Measurements from ENCODE around the gene ANAPC4. TPM values are rescaled to one million over a fixed set of nuclear protein-coding genes. Genes with fewer than 3 reads are reported as not detected.

Gene ANAPC4
- total RNA-seq, 4 donors from 2014 or later: 17.2 to 25.3 (median 19.0) TPM

DNA sequence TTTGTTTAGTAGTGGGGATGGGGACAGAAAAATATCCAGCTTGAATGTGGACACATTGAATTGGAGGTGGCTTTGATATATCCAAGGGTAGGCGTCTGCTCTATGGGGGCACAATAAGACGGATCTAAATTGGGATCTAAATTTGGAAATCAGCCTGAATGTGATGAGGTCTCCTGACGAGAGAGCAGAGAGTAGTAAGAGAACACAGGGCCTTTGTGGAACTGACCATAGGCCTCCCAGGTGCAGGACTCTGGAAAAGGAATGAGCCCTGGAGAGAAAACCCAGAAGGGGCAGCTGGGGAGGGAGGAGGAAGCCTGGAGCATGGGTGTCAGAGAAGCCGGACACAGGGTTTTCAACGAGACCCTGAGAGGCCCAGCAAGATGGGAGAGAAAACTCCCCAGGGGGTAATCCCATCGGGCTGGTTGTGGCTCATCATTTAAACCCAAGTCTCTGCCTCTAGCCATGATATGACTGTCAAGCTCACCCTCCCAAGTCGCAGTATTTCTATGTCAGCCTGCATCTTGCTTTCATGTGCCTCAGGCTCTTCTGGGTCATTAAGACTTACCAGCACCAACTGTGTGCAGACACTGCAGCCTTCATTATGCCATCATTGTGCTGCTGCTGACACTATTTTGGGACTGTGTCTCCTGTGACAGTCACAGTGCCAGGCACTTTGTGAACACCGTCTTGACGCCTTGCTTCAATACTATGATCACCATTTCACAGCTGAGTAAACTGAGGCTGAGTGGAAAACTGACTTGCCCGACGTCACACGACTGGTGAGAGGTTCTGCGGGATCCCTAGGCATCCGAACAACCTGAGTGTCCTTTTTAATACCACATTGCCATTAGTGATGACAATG, 57.1 kb downstream of the ANAPC4 start:
- TF ChIP-seq POLR2AphosphoS5 (IDR thresholded peaks at IDR 0.05) (no peak), POLR2A (IDR thresholded peaks at IDR 0.05; ENCODE audit: low read depth) (no peak), EP300 (IDR thresholded peaks at IDR 0.05) (no peak)
- TF ChIP-seq, protein P1, sequence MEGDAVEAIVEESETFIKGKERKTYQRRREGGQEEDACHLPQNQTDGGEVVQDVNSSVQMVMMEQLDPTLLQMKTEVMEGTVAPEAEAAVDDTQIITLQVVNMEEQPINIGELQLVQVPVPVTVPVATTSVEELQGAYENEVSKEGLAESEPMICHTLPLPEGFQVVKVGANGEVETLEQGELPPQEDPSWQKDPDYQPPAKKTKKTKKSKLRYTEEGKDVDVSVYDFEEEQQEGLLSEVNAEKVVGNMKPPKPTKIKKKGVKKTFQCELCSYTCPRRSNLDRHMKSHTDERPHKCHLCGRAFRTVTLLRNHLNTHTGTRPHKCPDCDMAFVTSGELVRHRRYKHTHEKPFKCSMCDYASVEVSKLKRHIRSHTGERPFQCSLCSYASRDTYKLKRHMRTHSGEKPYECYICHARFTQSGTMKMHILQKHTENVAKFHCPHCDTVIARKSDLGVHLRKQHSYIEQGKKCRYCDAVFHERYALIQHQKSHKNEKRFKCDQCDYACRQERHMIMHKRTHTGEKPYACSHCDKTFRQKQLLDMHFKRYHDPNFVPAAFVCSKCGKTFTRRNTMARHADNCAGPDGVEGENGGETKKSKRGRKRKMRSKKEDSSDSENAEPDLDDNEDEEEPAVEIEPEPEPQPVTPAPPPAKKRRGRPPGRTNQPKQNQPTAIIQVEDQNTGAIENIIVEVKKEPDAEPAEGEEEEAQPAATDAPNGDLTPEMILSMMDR (IDR thresholded peaks at IDR 0.05): no peak
- H3K4me1 ChIP-seq: no peaks in the 10 kb centered on the region
- H3K27me3 ChIP-seq: no peaks in the 10 kb centered on the region
- 93% methylated on average over 13 of the region's 14 CpGs for WGBS
- H3K4me3 ChIP-seq: no peak overlapping the region
- intact Hi-C loops (cut with DNase I): no loop called here
- H3K27ac ChIP-seq (replicated peaks in 1 of 4): no peak overlapping the region
- peak; percentile 77 for DNase-seq (ENCODE audit: extremely low spot score)
- no peaks in the 10 kb centered on the region for H3K36me3 ChIP-seq
- H3K9me3 ChIP-seq: no peaks in the 10 kb centered on the region

DNA sequence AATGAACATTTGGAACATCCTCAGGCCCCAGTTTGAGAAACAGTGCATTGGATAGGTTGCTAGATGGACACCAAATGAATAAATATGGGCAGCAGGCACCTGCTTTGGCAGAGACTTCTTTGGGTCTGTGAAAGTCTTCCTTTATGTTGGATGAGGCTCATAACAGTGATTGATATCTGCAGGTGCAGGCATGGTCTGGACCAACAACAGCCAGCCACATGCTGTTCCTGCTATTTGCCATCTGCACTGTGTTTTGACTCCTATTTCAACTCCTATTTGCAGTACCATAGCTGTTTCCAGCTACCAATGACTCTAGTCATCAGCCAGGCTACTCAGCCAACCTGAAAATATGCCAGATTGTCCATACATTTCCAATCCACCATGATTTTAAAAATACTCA, 60.9 kb downstream of the ANAPC4 start:
- Histone ChIP-seq H3K27ac (replicated peaks in 1 of 4) (no peak overlapping the region), H3K4me3 (no peak overlapping the region), H3K4me1 (peaks cover 0 to 7% (median 3%) of the 10 kb centered on the region in 4 donors), H3K27me3 (no peaks in the 10 kb centered on the region), H3K9me3 (no peaks in the 10 kb centered on the region), H3K36me3 (no peaks in the 10 kb centered on the region)
- peak; percentile 62 for DNase-seq (ENCODE audit: extremely low spot score)
- intact Hi-C loops (cut with DNase I): no loop called here
- TF ChIP-seq EP300 (IDR thresholded peaks at IDR 0.05) (no peak), POLR2A (IDR thresholded peaks at IDR 0.05; ENCODE audit: low read depth) (no peak)
- TF ChIP-seq, protein P1 (IDR thresholded peaks at IDR 0.05): no peak

DNA sequence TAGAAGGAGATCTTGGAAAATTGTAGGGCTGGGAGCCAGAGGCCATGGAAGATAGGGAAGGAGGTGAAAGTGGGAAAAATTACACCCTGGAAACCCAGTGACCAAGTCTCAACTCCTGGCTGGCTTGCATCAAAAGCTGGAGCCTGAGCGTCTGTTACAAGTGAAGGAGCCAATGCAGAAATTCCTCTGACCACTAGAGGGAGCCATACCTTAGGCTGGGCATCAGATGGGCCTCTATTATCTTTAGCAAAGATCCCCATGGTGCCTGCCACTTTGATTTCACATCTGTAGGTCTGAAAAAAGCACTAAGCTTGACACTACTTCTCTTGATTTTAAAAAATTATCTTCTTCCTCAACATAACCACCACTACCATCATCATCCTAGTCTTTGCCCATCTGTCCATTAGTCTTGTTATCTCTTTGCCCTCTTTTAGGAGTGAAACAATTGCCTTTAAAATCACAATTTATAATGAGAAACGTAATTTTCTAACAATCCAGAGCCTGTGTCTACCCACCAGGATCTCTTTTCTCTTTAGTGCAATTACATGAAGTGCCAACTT, 62.9 kb downstream of the ANAPC4 start:
- Histone ChIP-seq H3K9me3 (no peaks in the 10 kb centered on the region), H3K4me3 (no peak overlapping the region), H3K4me1 (peaks cover 0 to 7% (median 3%) of the 10 kb centered on the region in 4 donors), H3K27me3 (no peaks in the 10 kb centered on the region), H3K27ac (replicated peaks in 1 of 4) (no peak overlapping the region), H3K36me3 (no peaks in the 10 kb centered on the region)
- no peak for DNase-seq (ENCODE audit: extremely low spot score)
- intact Hi-C loops (cut with DNase I): loop anchor here (2.0 kb wide), 1 partner anchor 329 kb away; no protein-coding TSS in a partner anchor
- TF ChIP-seq, protein P1 (IDR thresholded peaks at IDR 0.05): peak; percentile 58 to 87 (median 81)
- TF ChIP-seq POLR2A (IDR thresholded peaks at IDR 0.05; ENCODE audit: low read depth) (no peak), POLR2AphosphoS5 (IDR thresholded peaks at IDR 0.05) (no peak), EP300 (IDR thresholded peaks at IDR 0.05) (no peak)
- WGBS: 42% methylated on average over 2 of the region's 2 CpGs

DNA sequence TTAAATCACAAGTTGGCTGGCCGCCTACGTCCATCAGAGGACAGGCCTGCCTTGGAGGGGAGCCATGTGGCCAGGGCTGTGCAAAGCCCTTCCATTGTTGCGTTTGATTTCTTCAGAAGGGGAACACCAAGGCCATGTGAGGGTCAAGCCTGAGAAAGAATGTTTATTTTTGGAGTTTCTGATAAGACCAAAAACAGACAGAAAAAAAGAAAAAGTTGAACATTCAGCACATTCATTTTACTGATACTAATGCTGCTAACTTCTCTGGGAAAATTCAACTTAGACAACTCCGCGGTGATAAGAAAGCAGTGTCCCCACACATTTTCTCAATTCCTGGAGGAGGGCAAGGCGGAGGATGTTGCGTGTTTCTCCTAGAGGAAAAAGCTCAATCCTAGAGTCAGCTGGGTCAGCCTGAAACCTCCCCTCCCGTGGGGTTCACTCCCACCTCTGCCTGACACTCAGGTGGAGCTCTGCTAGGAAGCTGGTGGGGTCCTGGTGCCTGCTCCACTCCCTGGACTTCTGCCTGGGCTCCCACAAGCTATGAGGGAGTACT, 63.5 kb downstream of the ANAPC4 start:
- DNase-seq (ENCODE audit: extremely low spot score): no peak
- Histone ChIP-seq H3K27me3 (no peaks in the 10 kb centered on the region), H3K9me3 (no peaks in the 10 kb centered on the region), H3K36me3 (no peaks in the 10 kb centered on the region), H3K4me3 (no peak overlapping the region), H3K4me1 (peaks cover 0 to 7% (median 3%) of the 10 kb centered on the region in 4 donors), H3K27ac (replicated peaks in 1 of 4) (no peak overlapping the region)
- no peak for TF ChIP-seq EP300 (IDR thresholded peaks at IDR 0.05)
- no peak for TF ChIP-seq POLR2AphosphoS5 (IDR thresholded peaks at IDR 0.05)
- TF ChIP-seq POLR2A (IDR thresholded peaks at IDR 0.05; ENCODE audit: low read depth): no peak
- TF ChIP-seq, protein P1 (IDR thresholded peaks at IDR 0.05): no peak
- 60% methylated on average over 8 of the region's 8 CpGs for WGBS
- intact Hi-C loops (cut with DNase I): loop anchor here (2.0 kb wide), 1 partner anchor 328 kb away; no protein-coding TSS in a partner anchor
